Ovary (tissue), 3 donors: ENCODE measurements around the gene TMIE.

Experiments used
- EP300 ChIP-seq: sonication (generic); formaldehyde crosslinking; IDR thresholded peaks from one replicate; pipeline ENCODE4 v1.6.1; 2017; ENCODE audit warnings: antibody characterized with exemption
- POLR2A ChIP-seq: fragments of 450-650 bp; IDR thresholded peaks from one replicate; pipeline ENCODE4 v1.6.1; 2017; ENCODE audit warnings: antibody characterized with exemption, mild to moderate bottlenecking, moderate library complexity
- TF ChIP-seq, protein P1 (sequence below), 3 donors: fragments of 450-650 bp in 2 of 3; fragments of 200-600 bp in 1 of 3; IDR thresholded peaks; one replicate each; pipeline versions ENCODE4 v1.5.1 to v1.8.0; 2016 to 2022; ENCODE audit warnings: antibody characterized with exemption in 3 of 3, mild to moderate bottlenecking in 1 of 3
- donor health status: DM: no; HTN: no; CAD: no.

DNA sequence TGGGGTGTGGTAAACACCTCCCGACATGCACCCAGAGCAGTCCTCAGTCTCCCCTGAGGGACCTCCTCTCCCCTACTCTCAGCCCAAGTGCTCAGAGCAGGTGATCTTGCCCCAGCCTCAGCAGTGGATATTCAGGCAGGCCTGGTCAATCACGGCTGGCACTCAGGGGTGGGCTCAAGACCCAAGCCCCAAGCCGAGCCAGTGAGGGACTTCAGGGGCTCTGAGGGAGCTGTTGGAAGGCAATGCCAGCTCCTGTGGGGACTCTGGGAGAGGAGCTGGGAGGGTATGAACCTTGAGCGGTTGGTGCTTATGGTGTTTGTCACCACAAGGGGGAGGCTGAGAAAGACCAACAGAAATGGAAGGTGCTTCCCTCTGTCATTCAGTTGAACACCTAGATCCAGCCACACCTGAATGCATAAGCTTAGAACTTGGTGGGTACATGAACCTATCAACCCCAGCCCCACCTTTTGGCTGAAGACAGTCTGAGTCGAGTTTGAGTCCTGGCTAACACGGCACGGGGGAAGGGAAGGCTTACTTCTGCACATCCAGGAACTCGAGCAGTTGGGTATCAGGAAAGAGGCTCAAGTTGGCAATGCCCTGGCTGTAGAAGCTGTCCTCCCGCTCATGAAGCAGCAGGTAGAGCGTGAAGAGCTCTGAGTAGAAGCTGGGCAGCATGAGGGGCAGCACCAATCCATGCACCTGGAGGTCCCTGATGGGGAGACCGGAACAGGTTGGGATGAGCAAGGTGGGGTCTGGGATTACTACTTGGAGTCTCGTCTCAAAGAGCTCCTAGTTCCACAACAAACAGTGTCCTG lies 27.0 kb upstream of the TMIE start:
- TF ChIP-seq, protein P1, sequence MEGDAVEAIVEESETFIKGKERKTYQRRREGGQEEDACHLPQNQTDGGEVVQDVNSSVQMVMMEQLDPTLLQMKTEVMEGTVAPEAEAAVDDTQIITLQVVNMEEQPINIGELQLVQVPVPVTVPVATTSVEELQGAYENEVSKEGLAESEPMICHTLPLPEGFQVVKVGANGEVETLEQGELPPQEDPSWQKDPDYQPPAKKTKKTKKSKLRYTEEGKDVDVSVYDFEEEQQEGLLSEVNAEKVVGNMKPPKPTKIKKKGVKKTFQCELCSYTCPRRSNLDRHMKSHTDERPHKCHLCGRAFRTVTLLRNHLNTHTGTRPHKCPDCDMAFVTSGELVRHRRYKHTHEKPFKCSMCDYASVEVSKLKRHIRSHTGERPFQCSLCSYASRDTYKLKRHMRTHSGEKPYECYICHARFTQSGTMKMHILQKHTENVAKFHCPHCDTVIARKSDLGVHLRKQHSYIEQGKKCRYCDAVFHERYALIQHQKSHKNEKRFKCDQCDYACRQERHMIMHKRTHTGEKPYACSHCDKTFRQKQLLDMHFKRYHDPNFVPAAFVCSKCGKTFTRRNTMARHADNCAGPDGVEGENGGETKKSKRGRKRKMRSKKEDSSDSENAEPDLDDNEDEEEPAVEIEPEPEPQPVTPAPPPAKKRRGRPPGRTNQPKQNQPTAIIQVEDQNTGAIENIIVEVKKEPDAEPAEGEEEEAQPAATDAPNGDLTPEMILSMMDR (IDR thresholded peaks at IDR 0.05), result no peak
- TF ChIP-seq POLR2A (no peak), EP300 (no peak)
